Airway epithelial cell (primary cell): ENCODE results near the gene UGT2B11. TPM values are rescaled to one million over a fixed set of nuclear protein-coding genes. Genes with fewer than 3 reads are reported as not detected.

Experiments used
- total RNA-seq: library from RNA; depleted of rRNA; stranded (reverse); fragments of >200 nt; gene quantifications from 2 replicates; pipeline ENCODE4 v1.2.3, GENCODE V29; 2015

Gene UGT2B11
- not detected in 2 replicates for total RNA-seq

DNA sequence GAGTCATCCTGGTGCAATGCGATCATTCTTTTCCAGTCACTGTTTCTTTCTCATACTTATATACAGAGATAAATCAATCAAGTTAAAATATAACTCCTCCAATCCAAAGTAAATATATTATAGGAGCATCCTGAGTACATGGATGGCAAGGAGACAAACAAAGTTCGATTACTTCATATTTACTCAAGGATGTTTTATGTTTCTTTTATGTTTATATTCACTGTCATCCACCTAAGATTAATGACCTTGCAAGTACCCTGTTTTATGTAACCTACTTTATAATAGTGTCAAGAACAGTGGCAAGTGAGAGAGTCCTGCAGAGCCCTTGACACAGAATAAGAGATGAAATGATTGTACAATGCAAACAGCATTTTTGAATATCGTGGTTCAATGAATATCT is at the start of gene UGT2B11:
Gene UGT2B11, minus strand, starts transcription at position 33 of the 400 bp plus-strand sequence. Its CDS starts 26 bp downstream, at position 7.

Other genes starting within 250 kb of the UGT2B11 start
- 0.78 and 2.7 TPM in 2 replicates for gene UGT2B7, start 118.3 kb downstream of the UGT2B11 start, total RNA-seq
- gene UGT2B28, start 65.7 kb upstream of the UGT2B11 start, total RNA-seq = not detected in 2 replicates